ENCODE data around the gene CYB561D2.
"Not testable (repeated sequence)": the region's sequence is repeated elsewhere in the genome, so short reads cannot be mapped to it uniquely, and the experiment has no call there.

CYB561D2 gene

GRCh38 chr3:50350527-50351322 is at the start of gene CYB561D2, which contains the start of gene NPRL2:
TSS of gene CYB561D2 (plus strand) at chr3:50350862. CDS start at chr3:50351434, 572 bp downstream.
TSS of gene NPRL2 (minus strand) at chr3:50350775. CDS start at chr3:50350652, 123 bp downstream.
- peak; percentile 99 for DNase-seq

GRCh38 chr3:50302095-50303012 is 48.3 kb upstream of the CYB561D2 start:
- DNase-seq = no peak

GRCh38 chr3:50303013-50303815 is 47.4 kb upstream of the CYB561D2 start, which contains the start of gene HYAL1:
TSS of gene HYAL1 (minus strand) at chr3:50303574. CDS start at chr3:50302956, 618 bp downstream.
- DNase-seq = no peak

GRCh38 chr3:50304601-50305000 is 46.1 kb upstream of the CYB561D2 start:
- no peak for DNase-seq

- DNase-seq = not testable (repeated sequence)
Observed at GRCh38 chr3:50312041-50312440, 38.6 kb upstream of the CYB561D2 start.

GRCh38 chr3:50314342-50314741 is 36.3 kb upstream of the CYB561D2 start:
- no peak for DNase-seq

- no peak for DNase-seq
Observed at GRCh38 chr3:50314816-50315215, 35.8 kb upstream of the CYB561D2 start.

- DNase-seq = no peak
Observed at GRCh38 chr3:50316657-50317242, 33.9 kb upstream of the CYB561D2 start.

GRCh38 chr3:50317300-50317699 is 33.4 kb upstream of the CYB561D2 start:
- DNase-seq = no peak

- DNase-seq = no peak
Observed at GRCh38 chr3:50318163-50318562, 32.5 kb upstream of the CYB561D2 start.

GRCh38 chr3:50318615-50319014 is 32.0 kb upstream of the CYB561D2 start:
- DNase-seq = no peak

GRCh38 chr3:50319181-50319893 is 31.3 kb upstream of the CYB561D2 start:
- no peak for DNase-seq

- DNase-seq = no peak
Observed at GRCh38 chr3:50319894-50320625, 30.6 kb upstream of the CYB561D2 start.

GRCh38 chr3:50320853-50321335 is 29.8 kb upstream of the CYB561D2 start:
- peak; percentile 62 for DNase-seq

- peak; percentile 78 for DNase-seq
Observed at GRCh38 chr3:50321336-50322114, 29.1 kb upstream of the CYB561D2 start.

GRCh38 chr3:50322115-50322385 is 28.6 kb upstream of the CYB561D2 start:
- no peak for DNase-seq

- DNase-seq = no peak
Observed at GRCh38 chr3:50322386-50323091, 28.1 kb upstream of the CYB561D2 start, which contains the start of gene HYAL2. TSS of gene HYAL2 (minus strand) at chr3:50322745. CDS start at chr3:50320489, 2,256 bp downstream.

- DNase-seq = no peak
Observed at GRCh38 chr3:50323092-50323600, 27.5 kb upstream of the CYB561D2 start.

GRCh38 chr3:50323614-50324199 is 27.0 kb upstream of the CYB561D2 start:
- DNase-seq = no peak

Data from stimulated activated CD4-positive, alpha-beta T cell treated with anti-CD3 and anti-CD28 coated beads, Interleukin-12 subunit alpha, Interleukin-12 subunit beta, amount 100 ng/mL, for 4 hours (primary cell).